K562 (cell line): ENCODE results near the gene MRPL54. TPM values are rescaled to one million over a fixed set of nuclear protein-coding genes. Genes with fewer than 3 reads are reported as not detected.
A peak's percentile ranks its signal among the peaks of the same experiment; 100 is the strongest.

Experiments
- ATF7 ChIP-seq: fragments of 450-650 bp; IDR thresholded peaks from 2 replicates; pipeline ENCODE4 v1.7.1; 2014; ENCODE audit warnings: mild to moderate bottlenecking, moderate library complexity
- BRD4 ChIP-seq: fragments of 200-600 bp; sonication (generic); IDR thresholded peaks from 2 replicates; pipeline ENCODE4 v1.6.1; 2017; ENCODE audit warnings: inconsistent platforms
- HDAC3 ChIP-seq: fragments of 450-650 bp; IDR thresholded peaks from 2 replicates; pipeline ENCODE4 v1.6.1; 2018; ENCODE audit warnings: borderline replicate concordance, mild to moderate bottlenecking, moderate library complexity; ENCODE audit not compliant: partially characterized antibody
- JUN ChIP-seq, 2 experiments: sonication (generic) in 1 of 2; formaldehyde crosslinking in 1 of 2; IDR thresholded peaks; 2 replicates each; pipeline versions ENCODE4 v1.6.1 to v1.8.0; 2012 to 2022; ENCODE audit warnings: borderline replicate concordance in 2 of 2, mild to moderate bottlenecking in 2 of 2, improper control_type of control experiment in 1 of 2, low read depth in 1 of 2, low read length in 1 of 2, missing genetic modification reagents in 1 of 2
- KAT2B ChIP-seq: IDR thresholded peaks from one replicate; pipeline ENCODE4 v1.6.1; 2012; ENCODE audit warnings: low read depth, mild to moderate bottlenecking, control low read depth, inconsistent platforms, low read length, moderate library complexity
- KAT8 ChIP-seq: fragments of 450-650 bp; IDR thresholded peaks from 2 replicates; pipeline ENCODE4 v1.6.1; 2016; ENCODE audit warnings: low read depth, mild to moderate bottlenecking
- KLF16 ChIP-seq: IDR thresholded peaks from 2 replicates; pipeline ENCODE4 v1.6.1; 2016; ENCODE audit warnings: antibody characterized with exemption
- SIN3B ChIP-seq: fragments of 450-650 bp; IDR thresholded peaks from 2 replicates; pipeline ENCODE4 v1.6.1; 2017; ENCODE audit warnings: low read depth, mild to moderate bottlenecking, moderate library complexity
- SMARCA5 ChIP-seq: fragments of 450-650 bp; IDR thresholded peaks from 2 replicates; pipeline ENCODE4 v1.6.1; 2016
- SMARCE1 ChIP-seq: fragments of 450-650 bp; IDR thresholded peaks from 2 replicates; pipeline ENCODE4 v1.7.1; 2016; ENCODE audit warnings: mild to moderate bottlenecking
- ZBTB1 ChIP-seq: sonication (generic); formaldehyde crosslinking; IDR thresholded peaks from 2 replicates; pipeline ENCODE4 v1.8.1; 2023; ENCODE audit warnings: missing genetic modification reagents, low read depth, mild to moderate bottlenecking, borderline replicate concordance
- ZKSCAN8 ChIP-seq: fragments of 200-800 bp; sonication (Bioruptor generic); IDR thresholded peaks from 2 replicates; pipeline ENCODE4 v1.6.1; 2016; ENCODE audit warnings: missing genetic modification characterization, missing compliant biosample characterization
- polyA plus RNA-seq, 8 experiments: library from polyadenylated mRNA; depleted of rRNA in 4 of 8; stranded (reverse) in 5 of 8; unstranded in 3 of 8; fragments of >200 nt; fragmentation: Nextera tagmentation in 2 of 8; fragmentation: Illumina TruSeq in 1 of 8; extraction: Ambion mirVana in 2 of 8; extraction: Trizol in 1 of 8; gene quantifications; 2 replicates each; pipeline versions ENCODE4 v1.2.1 to v1.2.3, GENCODE V29; 2011 to 2014; ENCODE audit warnings: inconsistent platforms in 1 of 8, missing spikeins in 1 of 8
- total RNA-seq, 7 experiments: library from RNA; depleted of rRNA in 6 of 7; stranded (reverse); fragments of >200 nt in 6 of 7; fragmentation: Illumina TruSeq in 2 of 7; extraction: Trizol in 2 of 7; gene quantifications; 2 replicates each; pipeline versions ENCODE4 v1.2.1 to v1.2.3, GENCODE V29; 2011 to 2021; ENCODE audit warnings: low replicate concordance in 1 of 7
- TF ChIP-seq, protein P1 (sequence below): sonication (generic); formaldehyde crosslinking; IDR thresholded peaks from 2 replicates; pipeline ENCODE4 v1.8.0; 2022; ENCODE audit warnings: missing genetic modification reagents, mild to moderate bottlenecking, borderline replicate concordance
- TF ChIP-seq, protein P2 (sequence below): fragments of 450-650 bp; formaldehyde crosslinking; conservative IDR thresholded peaks from 2 replicates; pipeline ENCODE4 v1.4.0; 2022; ENCODE audit warnings: mild to moderate bottlenecking, missing genetic modification characterization
- TF ChIP-seq, protein P3 (sequence below): sonication (generic); formaldehyde crosslinking; IDR thresholded peaks from 2 replicates; pipeline ENCODE4 v1.9.0; 2022; ENCODE audit warnings: mild to moderate bottlenecking, missing genetic modification reagents
- TF ChIP-seq, protein P4 (sequence below): sonication (generic); formaldehyde crosslinking; IDR thresholded peaks from 2 replicates; pipeline ENCODE4 v1.8.0; 2023; ENCODE audit warnings: missing genetic modification reagents, mild to moderate bottlenecking, borderline replicate concordance

Gene MRPL54
- total and polyA plus RNA-seq, 9 of the 15 experiments (the other 6 are each of a cell fraction or from before 2014, with no cell fraction given): 3.5 to 120 (median 56.9) TPM

DNA sequence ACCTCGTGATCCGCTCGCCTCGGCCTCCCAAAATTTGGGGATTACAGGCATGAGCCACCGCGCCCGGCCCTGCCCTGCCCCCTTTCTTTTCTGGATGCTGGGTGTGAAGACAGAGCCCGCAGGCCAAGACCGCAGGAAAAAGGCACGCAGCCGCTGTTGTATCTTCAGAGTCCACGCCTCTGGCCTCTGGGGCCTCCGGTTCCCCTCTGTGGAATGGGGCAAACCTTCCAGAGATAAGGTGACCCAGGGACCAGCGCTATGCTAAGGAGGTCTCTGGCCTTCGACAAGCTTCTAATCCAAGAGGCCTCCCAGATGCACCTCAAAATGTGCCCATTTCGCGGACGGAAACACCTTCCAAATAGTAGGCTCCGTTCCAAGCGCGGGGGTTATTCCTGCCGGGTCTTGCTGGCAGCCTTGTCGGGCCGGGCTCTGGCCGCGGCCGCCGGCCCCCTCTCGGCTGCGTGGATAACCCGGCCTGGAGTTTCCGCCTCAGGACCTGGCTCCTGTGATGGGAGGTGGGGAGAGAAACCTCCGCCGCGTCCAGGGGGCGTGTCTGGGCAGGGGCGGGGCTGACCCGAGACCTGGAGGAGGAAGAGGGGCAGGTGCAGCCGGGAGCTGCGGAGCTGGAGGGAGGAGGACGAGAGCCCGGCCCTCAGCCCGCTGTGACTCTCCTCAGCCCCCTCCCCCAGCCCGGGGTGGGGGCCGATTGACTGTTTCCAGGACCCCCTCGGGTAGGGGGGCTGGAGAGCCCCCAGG is 41.2 kb upstream of the MRPL54 start (continued):
- TF ChIP-seq BRD4 (no peak), ZBTB1 (CRISPR knock-in tag) (peak; percentile 62; the same call in 1 of the 2 replicates), ZKSCAN8 (CRISPR knock-in tag) (no peak; the same call in 1 of the 2 replicates), SIN3B (no peak; the same call in 1 of the 2 replicates), KLF16 (no peak), SMARCA5 (peak; percentile 100), HDAC3 (peak; percentile 97), JUN (IDR thresholded peaks at IDR 0.05; ENCODE audit: borderline replicate concordance, low read depth, low read length) (peak; percentile 77), JUN (CRISPR knock-in tag; IDR thresholded peaks at IDR 0.05; ENCODE audit: borderline replicate concordance) (no peak), ATF7 (peak; percentile 78), KAT2B (no peak), KAT8 (no peak), SMARCE1 (peak; percentile 37; the same call in 1 of the 2 replicates)
- TF ChIP-seq, protein P1, sequence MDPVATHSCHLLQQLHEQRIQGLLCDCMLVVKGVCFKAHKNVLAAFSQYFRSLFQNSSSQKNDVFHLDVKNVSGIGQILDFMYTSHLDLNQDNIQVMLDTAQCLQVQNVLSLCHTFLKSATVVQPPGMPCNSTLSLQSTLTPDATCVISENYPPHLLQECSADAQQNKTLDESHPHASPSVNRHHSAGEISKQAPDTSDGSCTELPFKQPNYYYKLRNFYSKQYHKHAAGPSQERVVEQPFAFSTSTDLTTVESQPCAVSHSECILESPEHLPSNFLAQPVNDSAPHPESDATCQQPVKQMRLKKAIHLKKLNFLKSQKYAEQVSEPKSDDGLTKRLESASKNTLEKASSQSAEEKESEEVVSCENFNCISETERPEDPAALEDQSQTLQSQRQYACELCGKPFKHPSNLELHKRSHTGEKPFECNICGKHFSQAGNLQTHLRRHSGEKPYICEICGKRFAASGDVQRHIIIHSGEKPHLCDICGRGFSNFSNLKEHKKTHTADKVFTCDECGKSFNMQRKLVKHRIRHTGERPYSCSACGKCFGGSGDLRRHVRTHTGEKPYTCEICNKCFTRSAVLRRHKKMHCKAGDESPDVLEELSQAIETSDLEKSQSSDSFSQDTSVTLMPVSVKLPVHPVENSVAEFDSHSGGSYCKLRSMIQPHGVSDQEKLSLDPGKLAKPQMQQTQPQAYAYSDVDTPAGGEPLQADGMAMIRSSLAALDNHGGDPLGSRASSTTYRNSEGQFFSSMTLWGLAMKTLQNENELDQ (CRISPR knock-in tag): no peak
- TF ChIP-seq, protein P2, sequence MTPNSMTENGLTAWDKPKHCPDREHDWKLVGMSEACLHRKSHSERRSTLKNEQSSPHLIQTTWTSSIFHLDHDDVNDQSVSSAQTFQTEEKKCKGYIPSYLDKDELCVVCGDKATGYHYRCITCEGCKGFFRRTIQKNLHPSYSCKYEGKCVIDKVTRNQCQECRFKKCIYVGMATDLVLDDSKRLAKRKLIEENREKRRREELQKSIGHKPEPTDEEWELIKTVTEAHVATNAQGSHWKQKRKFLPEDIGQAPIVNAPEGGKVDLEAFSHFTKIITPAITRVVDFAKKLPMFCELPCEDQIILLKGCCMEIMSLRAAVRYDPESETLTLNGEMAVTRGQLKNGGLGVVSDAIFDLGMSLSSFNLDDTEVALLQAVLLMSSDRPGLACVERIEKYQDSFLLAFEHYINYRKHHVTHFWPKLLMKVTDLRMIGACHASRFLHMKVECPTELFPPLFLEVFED (CRISPR knock-in tag): no peak
- TF ChIP-seq, protein P3, sequence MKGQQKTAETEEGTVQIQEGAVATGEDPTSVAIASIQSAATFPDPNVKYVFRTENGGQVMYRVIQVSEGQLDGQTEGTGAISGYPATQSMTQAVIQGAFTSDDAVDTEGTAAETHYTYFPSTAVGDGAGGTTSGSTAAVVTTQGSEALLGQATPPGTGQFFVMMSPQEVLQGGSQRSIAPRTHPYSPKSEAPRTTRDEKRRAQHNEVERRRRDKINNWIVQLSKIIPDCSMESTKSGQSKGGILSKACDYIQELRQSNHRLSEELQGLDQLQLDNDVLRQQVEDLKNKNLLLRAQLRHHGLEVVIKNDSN (CRISPR knock-in tag): no peak
- TF ChIP-seq, protein P4, sequence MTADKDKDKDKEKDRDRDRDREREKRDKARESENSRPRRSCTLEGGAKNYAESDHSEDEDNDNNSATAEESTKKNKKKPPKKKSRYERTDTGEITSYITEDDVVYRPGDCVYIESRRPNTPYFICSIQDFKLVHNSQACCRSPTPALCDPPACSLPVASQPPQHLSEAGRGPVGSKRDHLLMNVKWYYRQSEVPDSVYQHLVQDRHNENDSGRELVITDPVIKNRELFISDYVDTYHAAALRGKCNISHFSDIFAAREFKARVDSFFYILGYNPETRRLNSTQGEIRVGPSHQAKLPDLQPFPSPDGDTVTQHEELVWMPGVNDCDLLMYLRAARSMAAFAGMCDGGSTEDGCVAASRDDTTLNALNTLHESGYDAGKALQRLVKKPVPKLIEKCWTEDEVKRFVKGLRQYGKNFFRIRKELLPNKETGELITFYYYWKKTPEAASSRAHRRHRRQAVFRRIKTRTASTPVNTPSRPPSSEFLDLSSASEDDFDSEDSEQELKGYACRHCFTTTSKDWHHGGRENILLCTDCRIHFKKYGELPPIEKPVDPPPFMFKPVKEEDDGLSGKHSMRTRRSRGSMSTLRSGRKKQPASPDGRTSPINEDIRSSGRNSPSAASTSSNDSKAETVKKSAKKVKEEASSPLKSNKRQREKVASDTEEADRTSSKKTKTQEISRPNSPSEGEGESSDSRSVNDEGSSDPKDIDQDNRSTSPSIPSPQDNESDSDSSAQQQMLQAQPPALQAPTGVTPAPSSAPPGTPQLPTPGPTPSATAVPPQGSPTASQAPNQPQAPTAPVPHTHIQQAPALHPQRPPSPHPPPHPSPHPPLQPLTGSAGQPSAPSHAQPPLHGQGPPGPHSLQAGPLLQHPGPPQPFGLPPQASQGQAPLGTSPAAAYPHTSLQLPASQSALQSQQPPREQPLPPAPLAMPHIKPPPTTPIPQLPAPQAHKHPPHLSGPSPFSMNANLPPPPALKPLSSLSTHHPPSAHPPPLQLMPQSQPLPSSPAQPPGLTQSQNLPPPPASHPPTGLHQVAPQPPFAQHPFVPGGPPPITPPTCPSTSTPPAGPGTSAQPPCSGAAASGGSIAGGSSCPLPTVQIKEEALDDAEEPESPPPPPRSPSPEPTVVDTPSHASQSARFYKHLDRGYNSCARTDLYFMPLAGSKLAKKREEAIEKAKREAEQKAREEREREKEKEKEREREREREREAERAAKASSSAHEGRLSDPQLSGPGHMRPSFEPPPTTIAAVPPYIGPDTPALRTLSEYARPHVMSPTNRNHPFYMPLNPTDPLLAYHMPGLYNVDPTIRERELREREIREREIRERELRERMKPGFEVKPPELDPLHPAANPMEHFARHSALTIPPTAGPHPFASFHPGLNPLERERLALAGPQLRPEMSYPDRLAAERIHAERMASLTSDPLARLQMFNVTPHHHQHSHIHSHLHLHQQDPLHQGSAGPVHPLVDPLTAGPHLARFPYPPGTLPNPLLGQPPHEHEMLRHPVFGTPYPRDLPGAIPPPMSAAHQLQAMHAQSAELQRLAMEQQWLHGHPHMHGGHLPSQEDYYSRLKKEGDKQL (CRISPR knock-in tag): no peak
